ENCODE measurements around the gene BRS3.
"Not testable (repeated sequence)": the region's sequence is repeated elsewhere in the genome, so short reads cannot be mapped to it uniquely, and the experiment has no call there.

The BRS3 gene

GRCh38 chrX:136487647-136488046, at the start of gene BRS3:
Gene BRS3 (plus strand): TSS chrX:136487947. CDS start chrX:136488115, 168 bp downstream.
- no peak for DNase-seq

GRCh38 chrX:136438192-136438591, 49.6 kb upstream of the BRS3 start:
- no peak for DNase-seq

GRCh38 chrX:136445674-136446073, 42.1 kb upstream of the BRS3 start:
- DNase-seq: not testable (repeated sequence)

- DNase-seq: no peak
Observed at GRCh38 chrX:136446208-136446607, 41.5 kb upstream of the BRS3 start.

GRCh38 chrX:136447308-136447707, 40.4 kb upstream of the BRS3 start:
- DNase-seq: no peak

- no peak for DNase-seq
Observed at GRCh38 chrX:136447968-136448367, 39.8 kb upstream of the BRS3 start.

- no peak for DNase-seq
Observed at GRCh38 chrX:136450050-136450830, 37.5 kb upstream of the BRS3 start.

GRCh38 chrX:136452614-136453013, 35.1 kb upstream of the BRS3 start:
- DNase-seq: no peak

GRCh38 chrX:136453114-136453513, 34.6 kb upstream of the BRS3 start:
- DNase-seq: no peak

GRCh38 chrX:136453771-136454170, 34.0 kb upstream of the BRS3 start:
- no peak for DNase-seq

GRCh38 chrX:136456133-136456532, 31.6 kb upstream of the BRS3 start:
- no peak for DNase-seq

GRCh38 chrX:136457303-136457917, 30.3 kb upstream of the BRS3 start:
- no peak for DNase-seq

GRCh38 chrX:136464589-136464988, 23.2 kb upstream of the BRS3 start:
- DNase-seq: no peak

GRCh38 chrX:136467303-136467702, 20.4 kb upstream of the BRS3 start:
- DNase-seq: no peak

GRCh38 chrX:136468391-136469103, 19.2 kb upstream of the BRS3 start:
- DNase-seq: peak; percentile 2

GRCh38 chrX:136473663-136474062, 14.1 kb upstream of the BRS3 start:
- DNase-seq: no peak

GRCh38 chrX:136475236-136475635, 12.5 kb upstream of the BRS3 start:
- DNase-seq: no peak

- DNase-seq: no peak
Observed at GRCh38 chrX:136476501-136476900, 11.2 kb upstream of the BRS3 start.

- DNase-seq: no peak
Observed at GRCh38 chrX:136477026-136477425, 10.7 kb upstream of the BRS3 start.

- DNase-seq: no peak
Observed at GRCh38 chrX:136480383-136480782, 7.4 kb upstream of the BRS3 start.

- no peak for DNase-seq
Observed at GRCh38 chrX:136488706-136489105, 959 bp downstream of the BRS3 start.

GRCh38 chrX:136491832-136492231, 4.1 kb downstream of the BRS3 start:
- DNase-seq: no peak

- no peak for DNase-seq
Observed at GRCh38 chrX:136493011-136493410, 5.3 kb downstream of the BRS3 start.

GRCh38 chrX:136495043-136495442, 7.3 kb downstream of the BRS3 start:
- DNase-seq: no peak

Data from hematopoietic multipotent progenitor cell treated with erythropoietin and hydrocortisone succinate and interleukin-3 and kit ligand, for 8 days (in vitro differentiated cells).